Left lung (tissue), 10 donors: Measurements from ENCODE around the gene MED26. TPM values are rescaled to one million over a fixed set of nuclear protein-coding genes. Genes with fewer than 3 reads are reported as not detected.
A peak's percentile ranks its signal among the peaks of the same experiment; 100 is the strongest.
"Not testable (repeated sequence)": the region's sequence is repeated elsewhere in the genome, so short reads cannot be mapped to it uniquely, and the experiment has no call there.

ENCODE experiments used
- ATAC-seq: fragments of 200-7000 bp; cut with Tn5 transposase; one replicate; pipeline ENCODE4 v1.9.1; 2020; ENCODE audit warnings: moderate library complexity
- DNase-seq, 4 donors: peaks; one replicate each; pipeline ENCODE4 v3.0.0-alpha.2; 2013 to 2020
- H3K27ac ChIP-seq, 2 donors: fragments of 200-600 bp; sonication (generic) in 1 of 2; one replicate each; pipeline versions ENCODE4 v1.5.0 to v1.8.0; 2020 to 2021
- H3K27me3 ChIP-seq, 2 donors: fragments of 200-600 bp; sonication (generic) in 1 of 2; one replicate each; pipeline versions ENCODE4 v1.5.0 to v1.8.0; 2020 to 2021
- H3K36me3 ChIP-seq, 2 donors: fragments of 200-600 bp; sonication (generic) in 1 of 2; one replicate each; pipeline versions ENCODE4 v1.5.0 to v1.8.0; 2020 to 2021
- H3K4me1 ChIP-seq, 2 donors: fragments of 200-600 bp; one replicate each; pipeline ENCODE4 v1.8.0; 2021
- H3K4me3 ChIP-seq, 2 donors: fragments of 200-600 bp; sonication (generic) in 1 of 2; one replicate each; pipeline versions ENCODE4 v1.5.0 to v1.8.0; 2020 to 2021; ENCODE audit warnings: mild to moderate bottlenecking in 1 of 2
- H3K9me3 ChIP-seq, 2 donors: fragments of 200-600 bp; sonication (generic) in 1 of 2; one replicate each; pipeline versions ENCODE4 v1.5.0 to v1.8.0; 2020 to 2021
- intact Hi-C, 2 donors: fragments of 100-400 bp; cut with DNase I; formaldehyde crosslinking; loops; one replicate each; pipeline versions ENCODE4 v1.11.2 to v1.14.2; 2022
- polyA plus RNA-seq, 6 donors: library from polyadenylated mRNA; unstranded; fragments of 120-200 nt; gene quantifications; one replicate each; pipeline ENCODE4 v1.2.1, GENCODE V29; 2013; ENCODE audit not compliant: insufficient read length in 6 of 6
- total RNA-seq, 2 donors: library from RNA; stranded (reverse); fragmentation: NEBNext Ultra II Directional; extraction: Animal tissue kit (Norgen Biotek cat#: 25700); gene quantifications; one replicate each; pipeline ENCODE4 v1.2.1, GENCODE V29; 2021
- TF ChIP-seq, protein P1 (sequence below), 2 donors: fragments of 200-600 bp; sonication (generic) in 1 of 2; IDR thresholded peaks; one replicate each; pipeline versions ENCODE4 v1.5.0 to v1.8.0; 2021; ENCODE audit warnings: antibody characterized with exemption in 2 of 2
- donor health status: DM: no; HTN: yes; CAD: no.
- donor health status: DM: no; HTN: no; CAD: no.

Gene MED26
- total and polyA plus RNA-seq, 8 donors: 7.0 to 10.3 (median 8.8) TPM

DNA sequence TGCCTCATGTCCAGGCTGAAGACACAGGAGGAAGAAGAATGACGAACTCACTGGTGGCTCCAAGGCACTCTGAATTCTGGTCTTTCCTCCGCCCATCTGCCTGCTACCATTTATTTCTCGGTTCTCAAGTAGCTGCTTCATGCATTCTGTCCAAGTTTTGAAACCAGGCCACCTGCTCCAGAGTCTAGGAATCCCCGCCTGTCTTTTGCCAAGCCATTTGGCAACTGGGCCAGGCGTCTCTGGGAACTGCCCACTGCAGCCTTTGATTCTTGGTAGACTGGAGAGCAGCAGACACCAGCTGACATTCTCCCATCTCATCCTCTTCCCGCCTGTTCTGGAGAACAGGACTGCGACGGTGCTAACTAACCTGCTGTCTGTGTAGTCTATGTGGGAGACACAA lies 66.6 kb downstream of the MED26 start:
- TF ChIP-seq, protein P1, sequence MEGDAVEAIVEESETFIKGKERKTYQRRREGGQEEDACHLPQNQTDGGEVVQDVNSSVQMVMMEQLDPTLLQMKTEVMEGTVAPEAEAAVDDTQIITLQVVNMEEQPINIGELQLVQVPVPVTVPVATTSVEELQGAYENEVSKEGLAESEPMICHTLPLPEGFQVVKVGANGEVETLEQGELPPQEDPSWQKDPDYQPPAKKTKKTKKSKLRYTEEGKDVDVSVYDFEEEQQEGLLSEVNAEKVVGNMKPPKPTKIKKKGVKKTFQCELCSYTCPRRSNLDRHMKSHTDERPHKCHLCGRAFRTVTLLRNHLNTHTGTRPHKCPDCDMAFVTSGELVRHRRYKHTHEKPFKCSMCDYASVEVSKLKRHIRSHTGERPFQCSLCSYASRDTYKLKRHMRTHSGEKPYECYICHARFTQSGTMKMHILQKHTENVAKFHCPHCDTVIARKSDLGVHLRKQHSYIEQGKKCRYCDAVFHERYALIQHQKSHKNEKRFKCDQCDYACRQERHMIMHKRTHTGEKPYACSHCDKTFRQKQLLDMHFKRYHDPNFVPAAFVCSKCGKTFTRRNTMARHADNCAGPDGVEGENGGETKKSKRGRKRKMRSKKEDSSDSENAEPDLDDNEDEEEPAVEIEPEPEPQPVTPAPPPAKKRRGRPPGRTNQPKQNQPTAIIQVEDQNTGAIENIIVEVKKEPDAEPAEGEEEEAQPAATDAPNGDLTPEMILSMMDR (IDR thresholded peaks at IDR 0.05): no peak
- ATAC-seq: no peak

DNA sequence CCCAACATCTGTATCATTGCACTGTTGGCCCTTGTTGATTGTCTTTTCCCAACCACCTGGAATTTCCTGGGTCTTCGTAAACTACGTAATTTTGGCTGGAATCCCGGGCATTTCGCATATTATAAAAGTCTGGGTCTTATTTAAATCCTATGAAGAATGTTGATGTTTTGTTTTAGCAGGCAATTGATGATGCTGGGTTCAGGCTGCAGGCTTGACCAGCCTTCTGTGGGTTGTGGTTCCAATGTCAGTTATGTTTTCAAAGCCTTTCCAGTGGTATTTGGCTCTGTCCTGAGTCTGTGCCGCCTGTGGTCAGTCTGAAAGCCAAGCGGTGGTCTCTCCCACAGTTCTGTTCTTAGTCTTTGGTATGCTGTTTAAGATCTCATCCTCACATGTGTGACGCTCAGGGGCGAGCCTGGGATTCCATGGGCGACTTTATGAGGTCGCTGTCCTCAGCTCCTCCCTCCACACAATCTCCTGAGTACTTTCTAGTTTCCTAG lies 68.2 kb downstream of the MED26 start:
- ATAC-seq (no peak), DNase-seq (peak in 1 of 4 donors; percentile 24)
- Histone ChIP-seq H3K36me3 (peaks cover 0 to 97% of the 10 kb centered on the region in 2 donors), H3K4me3 (no peak overlapping the region), H3K9me3 (no peaks in the 10 kb centered on the region), H3K4me1 (peaks cover 0 to 5% of the 10 kb centered on the region in 2 donors), H3K27ac (no peak overlapping the region), H3K27me3 (no peaks in the 10 kb centered on the region)
- TF ChIP-seq, protein P1 (IDR thresholded peaks at IDR 0.05): no peak
- intact Hi-C loops: no loop called here

More for the DNA sequence above, 66.6 kb downstream of the MED26 start:
- intact Hi-C loops: no loop called here
- no peak overlapping the region for H3K27ac ChIP-seq
- peak in 1 of 4 donors; percentile 5 for DNase-seq
- no peak overlapping the region for H3K4me3 ChIP-seq
- peaks cover 0 to 97% of the 10 kb centered on the region in 2 donors for H3K36me3 ChIP-seq
- peaks cover 5 to 12% of the 10 kb centered on the region in 2 donors for H3K4me1 ChIP-seq
- H3K27me3 ChIP-seq: no peaks in the 10 kb centered on the region
- H3K9me3 ChIP-seq: no peaks in the 10 kb centered on the region

DNA sequence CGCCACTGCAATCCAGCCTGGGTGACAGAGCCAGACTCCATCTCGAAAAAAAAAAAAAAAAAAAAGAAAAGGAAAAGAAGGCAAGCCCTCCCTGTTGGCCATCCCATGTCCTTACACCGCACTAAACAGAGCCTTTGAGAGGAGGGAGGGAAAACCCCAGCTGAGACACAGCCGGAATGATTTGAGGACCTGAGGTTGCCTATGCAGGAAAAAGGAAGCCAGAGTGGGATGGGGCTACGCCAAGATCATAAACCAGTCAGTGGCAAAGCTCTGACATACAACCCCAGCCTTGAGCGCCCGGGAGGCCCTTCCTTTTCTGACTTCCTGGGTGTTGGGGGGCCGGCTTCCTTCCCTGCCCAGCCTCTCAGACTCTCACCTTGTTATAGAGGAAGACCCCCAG lies 73.2 kb downstream of the MED26 start:
- peaks cover 0 to 90% of the 10 kb centered on the region in 2 donors for H3K36me3 ChIP-seq
- TF ChIP-seq, protein P1 (IDR thresholded peaks at IDR 0.05): no peak

DNA sequence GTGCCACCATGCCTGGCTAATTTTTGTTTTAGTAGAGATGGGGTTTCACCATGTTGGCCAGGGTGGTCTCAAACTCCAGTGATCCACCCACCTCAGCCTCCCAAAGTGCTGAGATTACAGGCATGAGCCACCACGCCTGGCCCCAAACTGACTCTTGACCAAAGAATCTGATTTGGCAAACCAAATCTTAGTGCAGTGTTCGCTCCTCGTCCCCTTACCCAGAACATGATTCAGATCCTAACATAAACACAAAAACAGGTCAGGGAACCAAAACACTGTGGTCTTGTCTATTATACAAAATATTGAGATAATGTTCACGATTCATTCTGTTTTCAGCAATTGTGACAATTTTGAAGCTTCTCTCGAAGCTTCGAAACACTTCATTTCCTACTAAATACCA lies 76.1 kb downstream of the MED26 start:
- DNase-seq, intact Hi-C loops: not testable (repeated sequence)
- H3K36me3 ChIP-seq: peaks cover 0 to 65% of the 10 kb centered on the region in 2 donors

More for the DNA sequence above, 73.2 kb downstream of the MED26 start:
- Histone ChIP-seq H3K27me3 (no peaks in the 10 kb centered on the region), H3K4me3 (no peak overlapping the region), H3K27ac (no peak overlapping the region), H3K4me1 (no peaks in the 10 kb centered on the region), H3K9me3 (no peaks in the 10 kb centered on the region)
- ATAC-seq (no peak), DNase-seq (no peak)
- intact Hi-C loops: no loop called here

DNA sequence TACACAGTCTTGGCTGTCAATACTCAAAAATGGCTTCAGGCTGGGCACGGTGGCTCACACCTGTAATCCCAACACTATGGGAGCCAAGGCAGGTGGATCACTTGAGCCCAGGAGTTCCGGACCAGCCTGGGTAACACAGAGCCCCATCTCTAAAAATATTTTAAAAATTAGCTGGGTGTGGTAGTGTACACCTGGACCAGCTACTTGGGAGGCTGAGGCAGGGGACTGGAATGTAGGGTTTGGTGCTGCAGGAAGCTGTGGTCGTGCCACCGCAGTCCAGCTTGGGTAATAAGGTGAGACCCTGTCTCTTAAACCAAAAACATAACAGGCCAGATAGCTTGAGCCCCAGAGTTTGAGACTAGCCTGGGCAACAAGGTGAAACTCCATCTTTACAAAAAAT lies 79.0 kb downstream of the MED26 start:
- peaks cover 0 to 35% of the 10 kb centered on the region in 2 donors for H3K36me3 ChIP-seq
- intact Hi-C loops: no loop called here
- TF ChIP-seq, protein P1 (IDR thresholded peaks at IDR 0.05): no peak
- DNase-seq (no peak), ATAC-seq (peak; percentile 39)
- H3K4me1 ChIP-seq: peaks cover 0 to 21% of the 10 kb centered on the region in 2 donors
- H3K27ac ChIP-seq: no peak overlapping the region
- no peaks in the 10 kb centered on the region for H3K9me3 ChIP-seq
- H3K4me3 ChIP-seq: no peak overlapping the region
- no peaks in the 10 kb centered on the region for H3K27me3 ChIP-seq

More for the DNA sequence above, 76.1 kb downstream of the MED26 start:
- H3K27ac ChIP-seq, ATAC-seq, H3K4me3 ChIP-seq, H3K27me3 ChIP-seq, H3K9me3 ChIP-seq: not testable (repeated sequence)
- peaks cover 0 to 13% of the 10 kb centered on the region in 2 donors for H3K4me1 ChIP-seq
